Endothelial cell of umbilical vein (primary cell): ENCODE results near the gene BANK1.

Experiments used
- CTCF ChIP-seq, 2 donors: IDR thresholded peaks; 1 replicate in 1 of 2; 2 replicates in 1 of 2; pipeline ENCODE4 v1.5.1; 2011; ENCODE audit warnings: low read length in 2 of 2, mild to moderate bottlenecking in 2 of 2, moderate library complexity in 2 of 2, control low read depth in 1 of 2, inconsistent platforms in 1 of 2, low read depth in 1 of 2; ENCODE audit not compliant: insufficient read depth in 1 of 2; ENCODE audit errors: extremely low read depth in 1 of 2
- EZH2 ChIP-seq: IDR thresholded peaks from 2 replicates; pipeline ENCODE4 v1.6.1; 2012; ENCODE audit warnings: borderline replicate concordance, low read depth, mild to moderate bottlenecking, moderate library complexity, low read length, inconsistent platforms; ENCODE audit not compliant: severe bottlenecking
- POLR2A ChIP-seq: IDR thresholded peaks from 2 replicates; pipeline ENCODE4 v1.6.1; 2012; ENCODE audit warnings: low read depth, mild to moderate bottlenecking, control low read depth, low read length

DNA sequence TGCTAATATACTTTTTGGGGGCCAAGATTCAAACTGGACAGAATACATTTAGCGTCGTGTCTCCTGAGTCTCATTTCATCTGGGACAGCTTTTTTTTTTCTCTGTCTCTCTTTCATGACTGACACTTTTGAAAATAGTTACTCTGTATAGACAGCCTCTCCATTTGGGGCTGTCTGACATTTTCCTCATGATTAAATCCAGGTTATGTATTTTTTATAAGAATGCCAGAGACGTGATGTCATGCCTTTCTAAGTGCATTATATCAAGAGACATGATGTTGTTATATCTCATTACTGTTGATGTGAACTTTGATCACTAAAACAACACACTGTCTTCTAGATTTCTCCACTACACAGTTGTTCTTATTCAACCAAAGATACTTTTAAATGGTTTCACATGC lies 199.0 kb downstream of the BANK1 start:
- TF ChIP-seq CTCF (IDR thresholded peaks at IDR 0.05; ENCODE audit: extremely low read depth in 1 of 2, insufficient read depth in 1 of 2, low read depth in 1 of 2, low read length in 2 of 2) (no peak), EZH2 (no peak), POLR2A (no peak)
